ENCODE data around the gene TMEM192.
"Not testable (repeated sequence)": the region's sequence is repeated elsewhere in the genome, so short reads cannot be mapped to it uniquely, and the experiment has no call there.

The TMEM192 gene

GRCh38 chr4:165112368-165113121 is at the start of gene TMEM192:
Gene TMEM192, minus strand, starts transcription at chr4:165112860. Its CDS starts 87 bp downstream, at chr4:165112773.
- peak; percentile 88 for DNase-seq

GRCh38 chr4:165158762-165159161 is 46.1 kb upstream of the TMEM192 start:
- DNase-seq = no peak

- DNase-seq = no peak
Measured at GRCh38 chr4:165156906-165157305, 44.2 kb upstream of the TMEM192 start.

GRCh38 chr4:165154482-165154881 is 41.8 kb upstream of the TMEM192 start:
- DNase-seq = no peak

GRCh38 chr4:165152527-165152926 is 39.9 kb upstream of the TMEM192 start:
- DNase-seq = no peak

GRCh38 chr4:165151734-165152133 is 39.1 kb upstream of the TMEM192 start:
- no peak for DNase-seq

GRCh38 chr4:165150545-165150944 is 37.9 kb upstream of the TMEM192 start:
- no peak for DNase-seq

GRCh38 chr4:165138843-165139242 is 26.2 kb upstream of the TMEM192 start:
- no peak for DNase-seq

- DNase-seq = no peak
Measured at GRCh38 chr4:165137205-165137604, 24.5 kb upstream of the TMEM192 start.

GRCh38 chr4:165136529-165136928 is 23.9 kb upstream of the TMEM192 start:
- DNase-seq = no peak

GRCh38 chr4:165133150-165133549 is 20.5 kb upstream of the TMEM192 start:
- DNase-seq = no peak

- peak; percentile 65 for DNase-seq
Measured at GRCh38 chr4:165131247-165131832, 18.7 kb upstream of the TMEM192 start.

GRCh38 chr4:165129924-165130323 is 17.3 kb upstream of the TMEM192 start:
- no peak for DNase-seq

- DNase-seq = not testable (repeated sequence)
Measured at GRCh38 chr4:165125869-165126499, 13.3 kb upstream of the TMEM192 start.

- no peak for DNase-seq
Measured at GRCh38 chr4:165124488-165124887, 11.8 kb upstream of the TMEM192 start.

- no peak for DNase-seq
Measured at GRCh38 chr4:165118256-165118909, 5.7 kb upstream of the TMEM192 start.

GRCh38 chr4:165115301-165115700 is 2.6 kb upstream of the TMEM192 start:
- no peak for DNase-seq

- DNase-seq = no peak
Measured at GRCh38 chr4:165111906-165112367, 723 bp downstream of the TMEM192 start.

- DNase-seq = no peak
Measured at GRCh38 chr4:165106518-165106917, 6.1 kb downstream of the TMEM192 start.

GRCh38 chr4:165101641-165102040 is 11.0 kb downstream of the TMEM192 start:
- no peak for DNase-seq

GRCh38 chr4:165096776-165097175 is 15.9 kb downstream of the TMEM192 start:
- no peak for DNase-seq

- DNase-seq = no peak
Measured at GRCh38 chr4:165095291-165095690, 17.4 kb downstream of the TMEM192 start.

- DNase-seq = no peak
Measured at GRCh38 chr4:165094873-165095272, 17.8 kb downstream of the TMEM192 start.

Measured in CD4-positive, alpha-beta T cell treated with Interleukin-15 for 1 hour (primary cell).